Endothelial cell of umbilical vein (primary cell): Measurements from ENCODE around the gene AFG3L2.

Experiments used
- EZH2 ChIP-seq: IDR thresholded peaks from 2 replicates; pipeline ENCODE4 v1.6.1; 2012; ENCODE audit warnings: borderline replicate concordance, low read depth, mild to moderate bottlenecking, moderate library complexity, low read length, inconsistent platforms; ENCODE audit not compliant: severe bottlenecking
- TF ChIP-seq, protein P1 (sequence below), 2 donors: IDR thresholded peaks; 1 replicate in 1 of 2; 2 replicates in 1 of 2; pipeline ENCODE4 v1.5.1; 2011; ENCODE audit warnings: low read length in 2 of 2, mild to moderate bottlenecking in 2 of 2, moderate library complexity in 2 of 2, control low read depth in 1 of 2, inconsistent platforms in 1 of 2, low read depth in 1 of 2; ENCODE audit not compliant: insufficient read depth in 1 of 2; ENCODE audit errors: extremely low read depth in 1 of 2

GRCh38 chr18:12423820-12424219 is 46.8 kb upstream of the AFG3L2 start:
- no peak for TF ChIP-seq EZH2
- TF ChIP-seq, protein P1, sequence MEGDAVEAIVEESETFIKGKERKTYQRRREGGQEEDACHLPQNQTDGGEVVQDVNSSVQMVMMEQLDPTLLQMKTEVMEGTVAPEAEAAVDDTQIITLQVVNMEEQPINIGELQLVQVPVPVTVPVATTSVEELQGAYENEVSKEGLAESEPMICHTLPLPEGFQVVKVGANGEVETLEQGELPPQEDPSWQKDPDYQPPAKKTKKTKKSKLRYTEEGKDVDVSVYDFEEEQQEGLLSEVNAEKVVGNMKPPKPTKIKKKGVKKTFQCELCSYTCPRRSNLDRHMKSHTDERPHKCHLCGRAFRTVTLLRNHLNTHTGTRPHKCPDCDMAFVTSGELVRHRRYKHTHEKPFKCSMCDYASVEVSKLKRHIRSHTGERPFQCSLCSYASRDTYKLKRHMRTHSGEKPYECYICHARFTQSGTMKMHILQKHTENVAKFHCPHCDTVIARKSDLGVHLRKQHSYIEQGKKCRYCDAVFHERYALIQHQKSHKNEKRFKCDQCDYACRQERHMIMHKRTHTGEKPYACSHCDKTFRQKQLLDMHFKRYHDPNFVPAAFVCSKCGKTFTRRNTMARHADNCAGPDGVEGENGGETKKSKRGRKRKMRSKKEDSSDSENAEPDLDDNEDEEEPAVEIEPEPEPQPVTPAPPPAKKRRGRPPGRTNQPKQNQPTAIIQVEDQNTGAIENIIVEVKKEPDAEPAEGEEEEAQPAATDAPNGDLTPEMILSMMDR (IDR thresholded peaks at IDR 0.05; ENCODE audit: extremely low read depth in 1 of 2, insufficient read depth in 1 of 2, low read depth in 1 of 2, low read length in 2 of 2) = no peak
